IMR-90 (cell line): ENCODE measurements around the gene KDR. TPM values are rescaled to one million over a fixed set of nuclear protein-coding genes. Genes with fewer than 3 reads are reported as not detected.

Source experiments
- ATAC-seq: fragments of 200-7000 bp; cut with Tn5 transposase; 2 replicates; pipeline ENCODE4 v1.9.1; 2020; ENCODE audit warnings: low read depth, mild to moderate bottlenecking, moderate library complexity
- BruUV-seq: library from RNA; stranded (reverse); fragments of 400-500 nt; replicated peaks from 2 replicates; lab custom pipeline; 2021; lab: Mats Ljungman, UMichigan
- CTCF ChIA-PET: fragments of 300-600 bp; formaldehyde crosslinking; extraction: SDS; loops from one replicate; lab custom pipeline; 2021; ENCODE audit warnings: antibody characterized with exemption; lab: Yijun Ruan, JAX
- POLR2A ChIA-PET: fragments of 300-600 bp; sonication (Branson Sonifier 250); formaldehyde crosslinking; loops from one replicate; lab custom pipeline; 2022; ENCODE audit warnings: antibody characterized with exemption; ENCODE audit not compliant: unreplicated experiment; lab: Charles Lee
- DNase-seq: peaks from one replicate; pipeline ENCODE4 v3.0.0; 2013
- H2AFZ ChIP-seq: replicated peaks from 2 replicates; pipeline ENCODE3; 2013; ENCODE audit warnings: low read length, mild to moderate bottlenecking; ENCODE audit not compliant: poor library complexity
- H2AK5ac ChIP-seq: 2 replicates; pipeline ENCODE4 v1.6.1; 2013; ENCODE audit warnings: low read depth, low read length, inconsistent platforms
- H2AK9ac ChIP-seq: replicated peaks from 2 replicates; pipeline ENCODE3; 2013; ENCODE audit warnings: mild to moderate bottlenecking, low read depth, low read length, moderate library complexity; ENCODE audit not compliant: poor library complexity
- H2BK120ac ChIP-seq: 2 replicates; pipeline ENCODE4 v1.6.1; 2013; ENCODE audit warnings: low read depth, low read length, inconsistent platforms
- H2BK15ac ChIP-seq: 3 replicates; pipeline ENCODE4 v1.6.1; 2013; ENCODE audit warnings: low read depth, low read length, inconsistent platforms
- H2BK20ac ChIP-seq: 2 replicates; pipeline ENCODE4 v1.6.1; 2013; ENCODE audit warnings: low read depth, mild to moderate bottlenecking, inconsistent platforms, low read length, moderate library complexity
- H2BK5ac ChIP-seq: 2 replicates; pipeline ENCODE4 v1.6.1; 2013; ENCODE audit warnings: mild to moderate bottlenecking, low read depth, low read length, inconsistent platforms; ENCODE audit not compliant: poor library complexity, severe bottlenecking
- H3K14ac ChIP-seq: replicated peaks from 2 replicates; pipeline ENCODE4 v1.6.1; 2013; ENCODE audit warnings: low read depth, low read length, inconsistent platforms
- H3K18ac ChIP-seq: 2 replicates; pipeline ENCODE4 v1.6.1; 2013; ENCODE audit warnings: low read depth, low read length, control low read depth
- H3K23ac ChIP-seq: 2 replicates; pipeline ENCODE4 v1.6.1; 2013; ENCODE audit warnings: low read depth, low read length, inconsistent platforms
- H3K27ac ChIP-seq: 2 replicates; pipeline ENCODE4 v1.5.1; 2013; ENCODE audit warnings: mild to moderate bottlenecking, control low read depth, low read length; ENCODE audit not compliant: insufficient read depth
- H3K27me3 ChIP-seq: 2 replicates; pipeline ENCODE4 v1.6.1; 2013; ENCODE audit warnings: low read length; ENCODE audit not compliant: control insufficient read depth, insufficient read depth
- H3K36me3 ChIP-seq: 2 replicates; pipeline ENCODE4 v1.6.1; 2013; ENCODE audit warnings: low read length, mixed read lengths; ENCODE audit not compliant: control insufficient read depth, insufficient read depth
- H3K4ac ChIP-seq: 2 replicates; pipeline ENCODE4 v1.6.1; 2013; ENCODE audit warnings: low read depth, low read length, inconsistent platforms
- H3K4me1 ChIP-seq: 2 replicates; pipeline ENCODE4 v1.6.1; 2013; ENCODE audit warnings: low read length, mixed read lengths; ENCODE audit not compliant: control insufficient read depth, insufficient read depth
- H3K4me2 ChIP-seq: 2 replicates; pipeline ENCODE4 v1.6.1; 2013; ENCODE audit warnings: low read depth, mild to moderate bottlenecking, control low read depth, low read length, moderate library complexity
- H3K4me3 ChIP-seq: 2 replicates; pipeline ENCODE4 v1.5.1; 2013; ENCODE audit warnings: low read depth, mild to moderate bottlenecking, control low read depth, low read length, moderate library complexity; ENCODE audit not compliant: insufficient read depth
- H3K56ac ChIP-seq: 2 replicates; pipeline ENCODE4 v1.6.1; 2013; ENCODE audit warnings: low read length, inconsistent platforms; ENCODE audit not compliant: insufficient read depth; ENCODE audit errors: extremely low read depth
- H3K79me1 ChIP-seq, 2 experiments: 2 replicates each; pipeline ENCODE4 v1.6.1; 2013; ENCODE audit warnings: low read length in 2 of 2, inconsistent platforms in 1 of 2, low read depth in 1 of 2
- H3K9ac ChIP-seq: 2 replicates; pipeline ENCODE4 v1.6.1; 2013; ENCODE audit warnings: low read depth, low read length, control low read depth
- H3K9me1 ChIP-seq: 2 replicates; pipeline ENCODE4 v1.6.1; 2013; ENCODE audit warnings: low read length, inconsistent platforms; ENCODE audit not compliant: insufficient read depth
- H3K9me3 ChIP-seq: 2 replicates; pipeline ENCODE4 v1.6.1; 2013; ENCODE audit warnings: low read length; ENCODE audit not compliant: control insufficient read depth, insufficient read depth
- H4K20me1 ChIP-seq: 2 replicates; pipeline ENCODE4 v1.6.1; 2013; ENCODE audit warnings: low read length, inconsistent platforms; ENCODE audit not compliant: insufficient read depth
- H4K5ac ChIP-seq: 2 replicates; pipeline ENCODE4 v1.6.1; 2013; ENCODE audit warnings: mild to moderate bottlenecking, low read depth, low read length, control low read depth
- H4K8ac ChIP-seq, 2 experiments: 2 replicates each; pipeline ENCODE4 v1.6.1; 2013; ENCODE audit warnings: low read depth in 2 of 2, low read length in 2 of 2, control low read depth in 1 of 2, inconsistent platforms in 1 of 2
- H4K91ac ChIP-seq: 2 replicates; pipeline ENCODE4 v1.6.1; 2013; ENCODE audit warnings: low read depth, low read length, inconsistent platforms; ENCODE audit not compliant: insufficient read depth
- BHLHE40 ChIP-seq: fragments of 150-350 bp; IDR thresholded peaks from 2 replicates; pipeline ENCODE4 v1.6.1; 2016; ENCODE audit warnings: mild to moderate bottlenecking, low read depth, low read length
- CEBPB ChIP-seq: IDR thresholded peaks from 2 replicates; pipeline ENCODE4 v1.6.1; 2012; ENCODE audit warnings: low read depth, low read length, improper control_type of control experiment
- CTCF ChIP-seq: conservative IDR thresholded peaks from 2 replicates; pipeline ENCODE4 v1.5.1; 2012; ENCODE audit warnings: mild to moderate bottlenecking, low read depth, low read length, improper control_type of control experiment
- FOS ChIP-seq: fragments of 150-350 bp; IDR thresholded peaks from 2 replicates; pipeline ENCODE4 v1.6.1; 2016; ENCODE audit warnings: low read depth, low read length
- MXI1 ChIP-seq: IDR thresholded peaks from 2 replicates; pipeline ENCODE4 v1.6.1; 2012; ENCODE audit warnings: low read depth, mild to moderate bottlenecking, low read length, moderate library complexity, borderline replicate concordance
- POLR2A ChIP-seq: IDR thresholded peaks from 2 replicates; pipeline ENCODE4 v1.6.1; 2012; ENCODE audit warnings: mild to moderate bottlenecking, low read depth, low read length
- RAD21 ChIP-seq: IDR thresholded peaks from 2 replicates; pipeline ENCODE4 v1.6.1; 2012; ENCODE audit warnings: low read length, improper control_type of control experiment
- RCOR1 ChIP-seq: IDR thresholded peaks from 2 replicates; pipeline ENCODE4 v1.6.1; 2012; ENCODE audit warnings: mild to moderate bottlenecking, low read length, improper control_type of control experiment; ENCODE audit not compliant: insufficient replicate concordance
- SMC3 ChIP-seq: fragments of 150-350 bp; IDR thresholded peaks from 2 replicates; pipeline ENCODE4 v1.6.1; 2016; ENCODE audit warnings: low read depth, mild to moderate bottlenecking, antibody characterized with exemption, low read length, moderate library complexity
- WGBS, 2 experiments: methylation state at CpG; one replicate each; pipeline versions ENCODE4 v1.1.5 to v1.1.7; 2013; ENCODE audit warnings: missing lambda C conversion rate in 2 of 2; ENCODE audit not compliant: insufficient read length in 1 of 2; ENCODE audit errors: extremely low coverage in 2 of 2; 5-methylcytosine and 5-hydroxymethylcytosine counted together
- dilution Hi-C: fragments of 300-500 bp; cut with HindIII; formaldehyde crosslinking; loops from one replicate; pipeline ENCODE4 v1.14.3; 2018; ENCODE audit warnings: low sequenced_read_pairs; ENCODE audit not compliant: unreplicated experiment
- in situ Hi-C: fragments of 300-500 bp; cut with MboI; formaldehyde crosslinking; loops from 3 replicates; pipeline ENCODE4 v1.14.3; 2019; ENCODE audit warnings: low sequenced_read_pairs, inconsistent platforms, mixed read lengths
- intact Hi-C: fragments of 100-400 bp; cut with micrococcal nuclease; formaldehyde crosslinking; loops from 2 replicates; pipeline ENCODE4 v1.10.0; 2022
- polyA plus RNA-seq, 3 experiments: library from polyadenylated mRNA; depleted of rRNA; stranded (reverse); fragments of >200 nt; gene quantifications; 2 replicates each; pipeline ENCODE4 v1.2.3, GENCODE V29; 2012; ENCODE audit warnings: low replicate concordance in 1 of 3
- total RNA-seq: library from RNA; depleted of rRNA; stranded (reverse); fragments of >200 nt; gene quantifications from 2 replicates; pipeline ENCODE4 v1.2.3, GENCODE V29; 2012
- TF ChIP-seq, protein P1 (sequence below): fragments of 150-350 bp; IDR thresholded peaks from 2 replicates; pipeline ENCODE4 v1.6.1; 2016; ENCODE audit warnings: low read depth, mild to moderate bottlenecking, low read length, moderate library complexity, borderline replicate concordance
- TF ChIP-seq, protein P2 (sequence below): fragments of 150-350 bp; IDR thresholded peaks from 2 replicates; pipeline ENCODE4 v1.6.1; 2017; ENCODE audit warnings: mild to moderate bottlenecking, antibody characterized with exemption, low read length, low read depth

Gene KDR
- total and polyA plus RNA-seq, 2 of the 4 experiments (the other 2 are of a cell fraction), result not detected

GRCh38 chr4:55154290-55154880, 29.0 kb upstream of the KDR start:
- dilution Hi-C loops (no loop called here), intact Hi-C loops (no loop called here), in situ Hi-C loops (no loop called here)
- Histone ChIP-seq H4K8ac (no peak overlapping the region), H2BK120ac (no peak overlapping the region), H3K18ac (no peak overlapping the region), H3K56ac (no peak overlapping the region), H3K9ac (no peak overlapping the region), H3K14ac (no peak overlapping the region), H3K36me3 (no peaks in the 10 kb centered on the region), H3K23ac (no peak overlapping the region), H3K9me3 (no peaks in the 10 kb centered on the region), H4K5ac (no peak overlapping the region), H3K27me3 (peaks cover 12% of the 10 kb centered on the region), H3K79me1 (no peaks in the 10 kb centered on the region), H2BK5ac (no peak overlapping the region), H2AK9ac (no peak overlapping the region), H3K9me1 (no peaks in the 10 kb centered on the region), H2AK5ac (no peak overlapping the region), H2BK15ac (no peak overlapping the region), H3K4me3 (no peak overlapping the region), H3K4me1 (peaks cover 3% of the 10 kb centered on the region; the same call in 1 of the 2 replicates), H2BK20ac (no peak overlapping the region), H2AFZ (no peak overlapping the region), H3K4me2 (no peak overlapping the region), H4K20me1 (no peaks in the 10 kb centered on the region), H4K91ac (no peak overlapping the region), H3K4ac (no peak overlapping the region), H3K27ac (no peak overlapping the region)
- ChIA-PET POLR2A (no interaction called here), CTCF (interaction anchor here (1.0 to 1.2 kb wide), 3 partner anchors 11 to 86 kb away, joined by 3 read pairs; no protein-coding TSS in a partner anchor)
- no peak for TF ChIP-seq RAD21
- no peak for TF ChIP-seq CTCF
- TF ChIP-seq CEBPB, result no peak
- TF ChIP-seq SMC3, result no peak
- TF ChIP-seq MXI1, result no peak
- TF ChIP-seq BHLHE40, result no peak
- TF ChIP-seq POLR2A, result no peak
- TF ChIP-seq, protein P1, sequence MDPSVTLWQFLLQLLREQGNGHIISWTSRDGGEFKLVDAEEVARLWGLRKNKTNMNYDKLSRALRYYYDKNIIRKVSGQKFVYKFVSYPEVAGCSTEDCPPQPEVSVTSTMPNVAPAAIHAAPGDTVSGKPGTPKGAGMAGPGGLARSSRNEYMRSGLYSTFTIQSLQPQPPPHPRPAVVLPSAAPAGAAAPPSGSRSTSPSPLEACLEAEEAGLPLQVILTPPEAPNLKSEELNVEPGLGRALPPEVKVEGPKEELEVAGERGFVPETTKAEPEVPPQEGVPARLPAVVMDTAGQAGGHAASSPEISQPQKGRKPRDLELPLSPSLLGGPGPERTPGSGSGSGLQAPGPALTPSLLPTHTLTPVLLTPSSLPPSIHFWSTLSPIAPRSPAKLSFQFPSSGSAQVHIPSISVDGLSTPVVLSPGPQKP, result no peak
- TF ChIP-seq RCOR1, result no peak
- TF ChIP-seq, protein P2, sequence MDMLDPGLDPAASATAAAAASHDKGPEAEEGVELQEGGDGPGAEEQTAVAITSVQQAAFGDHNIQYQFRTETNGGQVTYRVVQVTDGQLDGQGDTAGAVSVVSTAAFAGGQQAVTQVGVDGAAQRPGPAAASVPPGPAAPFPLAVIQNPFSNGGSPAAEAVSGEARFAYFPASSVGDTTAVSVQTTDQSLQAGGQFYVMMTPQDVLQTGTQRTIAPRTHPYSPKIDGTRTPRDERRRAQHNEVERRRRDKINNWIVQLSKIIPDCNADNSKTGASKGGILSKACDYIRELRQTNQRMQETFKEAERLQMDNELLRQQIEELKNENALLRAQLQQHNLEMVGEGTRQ, result no peak
- no peak for TF ChIP-seq FOS
- ATAC-seq, result no peak
- no peak for DNase-seq
- WGBS, 2 experiments, result no CpG with 5 or more reads among the region's 5 CpGs
- BruUV-seq, result no TSS peak
